ENCODE data around the gene GTF3C5. TPM values are rescaled to one million over a fixed set of nuclear protein-coding genes. Genes with fewer than 3 reads are reported as not detected.

Gene GTF3C5
- polyA plus RNA-seq, 1 experiment: 36.4 TPM

GRCh38 chr9:133004999-133005760 lies 25.6 kb upstream of the GTF3C5 start:
- ChIA-PET POLR2A (no interaction called here), CTCF (interaction anchor here (1.4 to 3.0 kb wide), 2 partner anchors 17 kb away, joined by 5 to 19 read pairs; no protein-coding TSS in a partner anchor)
- no peak for TF ChIP-seq CTCF (IDR thresholded peaks at IDR 0.05; ENCODE audit: low read depth, low read length)
- Histone ChIP-seq H3K27ac (ENCODE audit: low read depth, low read length) (no peak overlapping the region), H3K4me3 (ENCODE audit: low read depth, low read length) (no peak overlapping the region), H3K9me3 (ENCODE audit: control insufficient read depth, insufficient read depth, low read length) (no peaks in the 10 kb centered on the region), H3K27me3 (ENCODE audit: control insufficient read depth, insufficient read depth, low read length) (peaks cover 46% of the 10 kb centered on the region)
- DNase-seq (ENCODE audit: low read depth, low spot score): no peak

- no peak for TF ChIP-seq CTCF (IDR thresholded peaks at IDR 0.05; ENCODE audit: low read depth, low read length)
- ChIA-PET POLR2A (no interaction called here), CTCF (interaction anchor here (1.4 kb wide), 1 partner anchor 16 kb away, joined by 5 read pairs; no protein-coding TSS in a partner anchor)
- Histone ChIP-seq H3K4me3 (ENCODE audit: low read depth, low read length) (no peak overlapping the region), H3K27ac (ENCODE audit: low read depth, low read length) (no peak overlapping the region), H3K27me3 (ENCODE audit: control insufficient read depth, insufficient read depth, low read length) (peaks cover 38% of the 10 kb centered on the region), H3K9me3 (ENCODE audit: control insufficient read depth, insufficient read depth, low read length) (peaks cover 1% of the 10 kb centered on the region; the same call in 1 of the 2 replicates)
- DNase-seq (ENCODE audit: low read depth, low spot score): no peak
Observed at GRCh38 chr9:133005957-133006356, 24.8 kb upstream of the GTF3C5 start.

- CTCF ChIA-PET: interaction anchor here (1.0 to 1.4 kb wide), 2 partner anchors 10 to 15 kb away, joined by 3 to 5 read pairs; no protein-coding TSS in a partner anchor
- H3K4me3 ChIP-seq (ENCODE audit: low read depth, low read length): no peak overlapping the region
- TF ChIP-seq CTCF (IDR thresholded peaks at IDR 0.05; ENCODE audit: low read depth, low read length): no peak
- no peak overlapping the region for H3K27ac ChIP-seq (ENCODE audit: low read depth, low read length)
- peaks cover 3% of the 10 kb centered on the region; the same call in 1 of the 2 replicates for H3K9me3 ChIP-seq (ENCODE audit: control insufficient read depth, insufficient read depth, low read length)
- H3K27me3 ChIP-seq (ENCODE audit: control insufficient read depth, insufficient read depth, low read length): peaks cover 36% of the 10 kb centered on the region
- POLR2A ChIA-PET: no interaction called here
- no peak for DNase-seq (ENCODE audit: low read depth, low spot score)
Observed at GRCh38 chr9:133006731-133007352, 24.0 kb upstream of the GTF3C5 start.

GRCh38 chr9:133008406-133008805 lies 22.4 kb upstream of the GTF3C5 start:
- POLR2A ChIA-PET: no interaction called here
- DNase-seq (ENCODE audit: low read depth, low spot score): no peak
- H3K27ac ChIP-seq (ENCODE audit: low read depth, low read length): no peak overlapping the region
- no peak overlapping the region for H3K4me3 ChIP-seq (ENCODE audit: low read depth, low read length)
- TF ChIP-seq CTCF (IDR thresholded peaks at IDR 0.05; ENCODE audit: low read depth, low read length): no peak
- peaks cover 24% of the 10 kb centered on the region for H3K27me3 ChIP-seq (ENCODE audit: control insufficient read depth, insufficient read depth, low read length)
- H3K9me3 ChIP-seq (ENCODE audit: control insufficient read depth, insufficient read depth, low read length): peaks cover 3% of the 10 kb centered on the region; the same call in 1 of the 2 replicates
- CTCF ChIA-PET: no interaction called here

GRCh38 chr9:133008824-133009223 lies 22.0 kb upstream of the GTF3C5 start:
- no peak for TF ChIP-seq CTCF (IDR thresholded peaks at IDR 0.05; ENCODE audit: low read depth, low read length)
- DNase-seq (ENCODE audit: low read depth, low spot score): no peak
- ChIA-PET CTCF (no interaction called here), POLR2A (no interaction called here)
- no peak overlapping the region for H3K4me3 ChIP-seq (ENCODE audit: low read depth, low read length)
- H3K27ac ChIP-seq (ENCODE audit: low read depth, low read length): no peak overlapping the region
- peaks cover 3% of the 10 kb centered on the region; the same call in 1 of the 2 replicates for H3K9me3 ChIP-seq (ENCODE audit: control insufficient read depth, insufficient read depth, low read length)
- peaks cover 20% of the 10 kb centered on the region for H3K27me3 ChIP-seq (ENCODE audit: control insufficient read depth, insufficient read depth, low read length)
